Neural cell (in vitro differentiated cells): ENCODE results near the gene ABCG2. TPM values are rescaled to one million over a fixed set of nuclear protein-coding genes. Genes with fewer than 3 reads are reported as not detected.

ENCODE experiments used
- H2AFZ ChIP-seq: fragments of 200-600, 300-800 bp; sonication (generic), shearing (Covaris generic); 2 replicates; pipeline ENCODE4 v1.6.0; 2014; ENCODE audit warnings: low read depth, mild to moderate bottlenecking, antibody characterized with exemption, low read length, moderate library complexity
- H3F3A ChIP-seq: fragments of 200-600 bp; shearing (Covaris generic); 2 replicates; pipeline ENCODE4 v1.6.1; 2016; ENCODE audit warnings: mild to moderate bottlenecking, moderate library complexity, mixed read lengths, antibody characterized with exemption, low read length; ENCODE audit not compliant: insufficient read depth, poor library complexity, severe bottlenecking
- H3K27ac ChIP-seq: fragments of 200-600, 300-800 bp; sonication (generic), shearing (Covaris generic); 2 replicates; pipeline ENCODE4 v1.5.1; 2014; ENCODE audit warnings: mild to moderate bottlenecking, low read length, moderate library complexity
- H3K27me3 ChIP-seq: fragments of 300-800, 200-600 bp; sonication (generic), shearing (Covaris generic); 2 replicates; pipeline ENCODE4 v1.6.0; 2014; ENCODE audit warnings: mild to moderate bottlenecking, low read depth, low read length, moderate library complexity; ENCODE audit not compliant: insufficient read depth
- H3K36me3 ChIP-seq: fragments of 300-800, 200-600 bp; sonication (generic), shearing (Covaris generic); 2 replicates; pipeline ENCODE4 v1.5.1; 2014; ENCODE audit warnings: mild to moderate bottlenecking, antibody characterized with exemption, low read length, moderate library complexity; ENCODE audit not compliant: insufficient read depth
- H3K4me2 ChIP-seq: fragments of 300-800, 200-600 bp; sonication (generic), shearing (Covaris generic); 2 replicates; pipeline ENCODE4 v1.6.0; 2014; ENCODE audit warnings: mild to moderate bottlenecking, low read length
- H3K4me3 ChIP-seq: fragments of 300-800, 200-600 bp; sonication (generic), shearing (Covaris generic); 2 replicates; pipeline ENCODE4 v1.5.1; 2014; ENCODE audit warnings: mild to moderate bottlenecking, low read length, moderate library complexity
- H3K79me2 ChIP-seq: fragments of 200-600 bp; shearing (Covaris generic); replicated peaks from 2 replicates; pipeline ENCODE4 v1.6.0; 2014; ENCODE audit warnings: mild to moderate bottlenecking, low read length, moderate library complexity; ENCODE audit not compliant: insufficient read depth
- H3K9ac ChIP-seq: fragments of 300-800, 200-600 bp; sonication (generic), shearing (Covaris generic); 2 replicates; pipeline ENCODE4 v1.6.1; 2016; ENCODE audit warnings: mild to moderate bottlenecking, low read length, mixed read lengths
- H3K9me2 ChIP-seq: fragments of 200-600 bp; shearing (Covaris generic); 2 replicates; pipeline ENCODE4 v1.6.1; 2016; ENCODE audit warnings: mild to moderate bottlenecking, low read length, mixed read lengths; ENCODE audit not compliant: insufficient read depth
- H3K9me3 ChIP-seq: fragments of 200-600, 300-800 bp; sonication (generic), shearing (Covaris generic); 2 replicates; pipeline ENCODE4 v1.6.1; 2016; ENCODE audit warnings: mild to moderate bottlenecking, mixed run types, low read length, moderate library complexity, mixed read lengths
- H4K20me1 ChIP-seq: fragments of 200-600 bp; shearing (Covaris generic); 2 replicates; pipeline ENCODE4 v1.6.1; 2016; ENCODE audit warnings: mild to moderate bottlenecking, mixed run types; ENCODE audit not compliant: insufficient read depth
- EP300 ChIP-seq: fragments of 450-650 bp; conservative IDR thresholded peaks from 2 replicates; pipeline ENCODE4 v1.6.1; 2014; ENCODE audit warnings: antibody characterized with exemption, mild to moderate bottlenecking, moderate library complexity; ENCODE audit not compliant: poor library complexity, severe bottlenecking
- EZH2 ChIP-seq: fragments of 200-600, 300-800 bp; shearing (Covaris generic), sonication (generic); IDR thresholded peaks from 2 replicates; pipeline ENCODE4 v1.6.1; 2014; ENCODE audit warnings: antibody characterized with exemption, low read length, borderline replicate concordance, mild to moderate bottlenecking; ENCODE audit not compliant: insufficient read depth, poor library complexity, severe bottlenecking
- MXI1 ChIP-seq: fragments of 450-650 bp; conservative IDR thresholded peaks from 2 replicates; pipeline ENCODE4 v1.6.1; 2014; ENCODE audit warnings: antibody characterized with exemption, mild to moderate bottlenecking; ENCODE audit not compliant: poor library complexity, severe bottlenecking
- POLR2AphosphoS5 ChIP-seq: IDR thresholded peaks from 2 replicates; pipeline ENCODE4 v1.6.1; 2012
- RAD21 ChIP-seq: fragments of 450-650 bp; conservative IDR thresholded peaks from 2 replicates; pipeline ENCODE4 v1.6.1; 2014; ENCODE audit warnings: antibody characterized with exemption, mild to moderate bottlenecking, moderate library complexity
- SMC3 ChIP-seq: fragments of 450-650 bp; conservative IDR thresholded peaks from 2 replicates; pipeline ENCODE4 v1.6.1; 2014; ENCODE audit warnings: antibody characterized with exemption, mild to moderate bottlenecking, moderate library complexity; ENCODE audit not compliant: poor library complexity
- TAF1 ChIP-seq: IDR thresholded peaks from 2 replicates; pipeline ENCODE4 v1.6.1; 2012; ENCODE audit warnings: low read depth
- polyA plus RNA-seq: library from polyadenylated mRNA; depleted of rRNA; stranded (reverse); fragments of >200 nt; gene quantifications from 2 replicates; pipeline ENCODE4 v1.2.3, GENCODE V29; 2014
- TF ChIP-seq, protein P1 (sequence below): fragments of 450-650 bp; IDR thresholded peaks from 2 replicates; pipeline ENCODE4 v1.5.1; 2014; ENCODE audit warnings: antibody characterized with exemption, mild to moderate bottlenecking, moderate library complexity; ENCODE audit not compliant: poor library complexity, severe bottlenecking
- TF ChIP-seq, protein P2 (sequence below): IDR thresholded peaks from 2 replicates; pipeline ENCODE4 v1.6.1; 2012; ENCODE audit warnings: borderline replicate concordance

The ABCG2 gene
- polyA plus RNA-seq, 1 donor from 2014 or later = not detected

DNA sequence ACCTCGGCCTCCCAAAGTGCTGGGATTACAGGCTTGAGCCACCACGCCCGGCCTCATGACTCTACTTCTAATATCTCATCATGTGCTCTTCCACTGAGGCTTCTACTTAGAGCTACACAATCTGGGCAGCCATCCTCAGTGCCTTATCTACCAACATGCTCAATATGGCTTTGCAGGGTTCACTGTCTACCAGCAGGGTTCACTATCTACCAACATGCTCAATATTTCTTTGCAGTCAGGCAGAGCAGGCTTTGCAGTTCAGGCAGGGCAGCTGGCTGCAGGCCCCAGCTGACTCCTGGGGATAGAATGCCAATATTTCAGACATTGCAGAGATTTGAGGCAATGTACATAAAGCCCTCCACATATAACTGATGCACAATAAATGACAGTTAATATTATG is 103.5 kb downstream of the ABCG2 start:
- Histone ChIP-seq H4K20me1 (no peaks in the 10 kb centered on the region), H3K9ac (no peak overlapping the region), H3K27ac (no peak overlapping the region), H3K79me2 (no peaks in the 10 kb centered on the region), H3K9me2 (no peaks in the 10 kb centered on the region), H3F3A (no peaks in the 10 kb centered on the region), H2AFZ (no peak overlapping the region), H3K4me2 (no peak overlapping the region), H3K36me3 (peaks cover 22% of the 10 kb centered on the region), H3K9me3 (no peaks in the 10 kb centered on the region), H3K4me3 (no peak overlapping the region), H3K27me3 (no peaks in the 10 kb centered on the region)
- TF ChIP-seq EP300 (no peak), MXI1 (no peak), EZH2 (no peak), POLR2AphosphoS5 (no peak), SMC3 (no peak)

DNA sequence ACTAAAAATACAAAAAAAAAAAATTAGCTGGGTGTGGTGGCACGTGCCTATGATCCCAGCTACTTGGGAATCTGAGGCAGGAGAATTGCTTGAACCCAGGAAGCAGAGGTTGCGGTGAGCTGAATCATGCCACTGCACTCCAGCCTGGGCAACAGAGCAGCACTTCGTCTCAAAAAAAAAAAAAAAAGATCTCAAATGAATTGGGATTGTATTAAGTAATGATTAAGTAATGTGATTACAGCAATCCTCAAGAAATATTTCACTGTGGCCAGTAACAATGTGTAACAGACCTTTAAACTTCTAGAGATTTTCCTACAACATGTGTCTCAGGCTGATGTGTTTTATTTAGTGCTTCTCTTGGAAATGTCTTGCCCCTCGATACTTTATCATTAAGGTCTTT is 104.2 kb downstream of the ABCG2 start:
- no peak overlapping the region for H3K9ac ChIP-seq
- no peaks in the 10 kb centered on the region for H3K27me3 ChIP-seq
- no peaks in the 10 kb centered on the region for H3F3A ChIP-seq
- H4K20me1 ChIP-seq = no peaks in the 10 kb centered on the region
- no peak overlapping the region for H3K4me2 ChIP-seq
- H3K36me3 ChIP-seq = peaks cover 15% of the 10 kb centered on the region
- TF ChIP-seq RAD21 (no peak), SMC3 (no peak), EZH2 (no peak), TAF1 (no peak), POLR2AphosphoS5 (no peak), EP300 (no peak), MXI1 (no peak)
- TF ChIP-seq, protein P1, sequence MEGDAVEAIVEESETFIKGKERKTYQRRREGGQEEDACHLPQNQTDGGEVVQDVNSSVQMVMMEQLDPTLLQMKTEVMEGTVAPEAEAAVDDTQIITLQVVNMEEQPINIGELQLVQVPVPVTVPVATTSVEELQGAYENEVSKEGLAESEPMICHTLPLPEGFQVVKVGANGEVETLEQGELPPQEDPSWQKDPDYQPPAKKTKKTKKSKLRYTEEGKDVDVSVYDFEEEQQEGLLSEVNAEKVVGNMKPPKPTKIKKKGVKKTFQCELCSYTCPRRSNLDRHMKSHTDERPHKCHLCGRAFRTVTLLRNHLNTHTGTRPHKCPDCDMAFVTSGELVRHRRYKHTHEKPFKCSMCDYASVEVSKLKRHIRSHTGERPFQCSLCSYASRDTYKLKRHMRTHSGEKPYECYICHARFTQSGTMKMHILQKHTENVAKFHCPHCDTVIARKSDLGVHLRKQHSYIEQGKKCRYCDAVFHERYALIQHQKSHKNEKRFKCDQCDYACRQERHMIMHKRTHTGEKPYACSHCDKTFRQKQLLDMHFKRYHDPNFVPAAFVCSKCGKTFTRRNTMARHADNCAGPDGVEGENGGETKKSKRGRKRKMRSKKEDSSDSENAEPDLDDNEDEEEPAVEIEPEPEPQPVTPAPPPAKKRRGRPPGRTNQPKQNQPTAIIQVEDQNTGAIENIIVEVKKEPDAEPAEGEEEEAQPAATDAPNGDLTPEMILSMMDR = no peak
- TF ChIP-seq, protein P2, sequence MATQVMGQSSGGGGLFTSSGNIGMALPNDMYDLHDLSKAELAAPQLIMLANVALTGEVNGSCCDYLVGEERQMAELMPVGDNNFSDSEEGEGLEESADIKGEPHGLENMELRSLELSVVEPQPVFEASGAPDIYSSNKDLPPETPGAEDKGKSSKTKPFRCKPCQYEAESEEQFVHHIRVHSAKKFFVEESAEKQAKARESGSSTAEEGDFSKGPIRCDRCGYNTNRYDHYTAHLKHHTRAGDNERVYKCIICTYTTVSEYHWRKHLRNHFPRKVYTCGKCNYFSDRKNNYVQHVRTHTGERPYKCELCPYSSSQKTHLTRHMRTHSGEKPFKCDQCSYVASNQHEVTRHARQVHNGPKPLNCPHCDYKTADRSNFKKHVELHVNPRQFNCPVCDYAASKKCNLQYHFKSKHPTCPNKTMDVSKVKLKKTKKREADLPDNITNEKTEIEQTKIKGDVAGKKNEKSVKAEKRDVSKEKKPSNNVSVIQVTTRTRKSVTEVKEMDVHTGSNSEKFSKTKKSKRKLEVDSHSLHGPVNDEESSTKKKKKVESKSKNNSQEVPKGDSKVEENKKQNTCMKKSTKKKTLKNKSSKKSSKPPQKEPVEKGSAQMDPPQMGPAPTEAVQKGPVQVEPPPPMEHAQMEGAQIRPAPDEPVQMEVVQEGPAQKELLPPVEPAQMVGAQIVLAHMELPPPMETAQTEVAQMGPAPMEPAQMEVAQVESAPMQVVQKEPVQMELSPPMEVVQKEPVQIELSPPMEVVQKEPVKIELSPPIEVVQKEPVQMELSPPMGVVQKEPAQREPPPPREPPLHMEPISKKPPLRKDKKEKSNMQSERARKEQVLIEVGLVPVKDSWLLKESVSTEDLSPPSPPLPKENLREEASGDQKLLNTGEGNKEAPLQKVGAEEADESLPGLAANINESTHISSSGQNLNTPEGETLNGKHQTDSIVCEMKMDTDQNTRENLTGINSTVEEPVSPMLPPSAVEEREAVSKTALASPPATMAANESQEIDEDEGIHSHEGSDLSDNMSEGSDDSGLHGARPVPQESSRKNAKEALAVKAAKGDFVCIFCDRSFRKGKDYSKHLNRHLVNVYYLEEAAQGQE = no peak
- H3K27ac ChIP-seq = no peak overlapping the region
- no peaks in the 10 kb centered on the region for H3K9me2 ChIP-seq
- no peak overlapping the region for H3K4me3 ChIP-seq
- H2AFZ ChIP-seq = no peak overlapping the region
- no peaks in the 10 kb centered on the region for H3K9me3 ChIP-seq
- H3K79me2 ChIP-seq = no peaks in the 10 kb centered on the region
